ENCODE data around the gene VPS26A.
"Not testable (repeated sequence)": the region's sequence is repeated elsewhere in the genome, so short reads cannot be mapped to it uniquely, and the experiment has no call there.

Gene VPS26A

DNA sequence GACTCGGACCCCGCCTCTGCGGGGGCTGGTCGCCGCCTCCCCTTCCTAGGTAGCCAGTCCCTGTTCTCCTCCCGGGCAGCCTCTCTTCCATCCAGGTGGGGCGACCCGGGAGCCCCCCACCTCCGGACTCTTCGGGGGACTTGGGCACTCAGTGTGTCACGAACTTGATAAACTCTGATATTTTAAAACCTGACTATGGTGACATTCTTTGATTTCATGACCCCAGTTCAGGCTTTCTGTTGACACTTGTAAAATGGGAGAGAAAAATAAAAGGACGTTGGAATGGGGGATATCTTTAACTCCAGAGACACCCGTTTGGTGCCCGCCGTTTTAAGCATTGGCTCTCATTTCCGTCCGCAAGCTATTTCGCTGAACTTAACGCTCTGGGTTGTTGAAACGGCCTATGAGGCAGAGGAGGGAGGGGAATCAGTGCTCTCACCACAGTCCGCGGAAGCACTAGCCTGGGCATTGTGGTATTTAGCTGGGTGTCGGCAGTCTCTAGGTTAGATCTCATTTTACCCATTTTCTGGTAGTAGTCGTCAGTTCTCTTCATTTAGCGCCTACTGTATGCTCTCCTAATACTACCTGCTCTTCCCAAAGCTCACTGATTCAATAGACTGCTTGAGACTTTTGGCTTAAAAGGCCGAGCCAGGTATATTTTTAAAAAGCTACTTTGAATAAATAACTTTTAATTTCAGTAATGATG lies 738 bp downstream of the VPS26A start:
- Histone ChIP-seq H3K4me2 (ENCODE audit: low read length) (peak overlapping the region; percentile 72), H2BK15ac (replicated peaks; ENCODE audit: low read depth) (no peak overlapping the region), H2BK5ac (ENCODE audit: low read length) (no peak overlapping the region), H3K79me1 (ENCODE audit: low read length) (no peaks in the 10 kb centered on the region), H2BK120ac (ENCODE audit: low read depth, low read length) (no peak overlapping the region), H4K8ac (ENCODE audit: low read depth, low read length) (peak overlapping the region; percentile 77), H3K18ac (ENCODE audit: low read length) (peak overlapping the region; percentile 96), H3K4me1 (ENCODE audit: control insufficient read depth, low read depth, low read length) (no peaks in the 10 kb centered on the region), H4K5ac (ENCODE audit: low read length) (no peak overlapping the region), H3K27ac (ENCODE audit: low read depth, low read length) (peak overlapping the region; percentile 95), H3K4me3 (ENCODE audit: low read length) (peak overlapping the region; percentile 88), H3K27me3 (ENCODE audit: insufficient read depth, low read length, poor library complexity) (no peaks in the 10 kb centered on the region), H3K4ac (ENCODE audit: low read depth, low read length) (peak overlapping the region; percentile 39), H3K36me3 (ENCODE audit: control insufficient read depth, insufficient read depth, low read length) (no peaks in the 10 kb centered on the region), H3K56ac (ENCODE audit: low read length) (peak overlapping the region; percentile 92), H3K23ac (ENCODE audit: low read length) (no peak overlapping the region), H3K9ac (ENCODE audit: low read length) (peak overlapping the region; percentile 67), H2AK5ac (ENCODE audit: low read length) (no peak overlapping the region), H3K79me2 (ENCODE audit: control insufficient read depth, insufficient read depth, low read length) (peaks cover 15% of the 10 kb centered on the region)
- no CpG with 5 or more reads among the region's 26 CpGs for whole genome bisulfite sequencing (ENCODE audit: extremely low coverage, insufficient coverage, low lambda C conversion rate)
- peak; percentile 77 for DNase-seq

DNA sequence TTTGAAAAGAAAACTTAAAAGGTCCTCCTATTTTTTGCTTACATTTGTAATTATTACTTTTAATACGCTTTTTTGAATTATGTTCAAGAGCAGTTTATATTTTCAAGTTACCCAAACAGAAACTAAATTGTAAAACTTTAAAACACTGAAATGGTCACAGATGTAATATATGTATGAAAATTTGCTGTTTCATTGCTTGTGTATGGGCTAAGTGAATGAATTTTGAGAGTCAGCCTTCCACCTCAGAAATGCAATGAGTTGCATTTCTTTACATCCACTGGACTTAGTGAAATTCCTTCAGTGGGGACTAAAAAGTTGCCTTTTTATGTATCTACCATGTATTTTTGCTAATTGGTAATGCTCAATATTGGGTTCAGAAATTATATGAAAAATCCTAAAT lies 1.6 kb downstream of the VPS26A start:
- Histone ChIP-seq H3K79me1 (ENCODE audit: low read length) (peaks cover 3% of the 10 kb centered on the region), H3K79me2 (ENCODE audit: control insufficient read depth, insufficient read depth, low read length) (peaks cover 19% of the 10 kb centered on the region), H3K4me1 (ENCODE audit: control insufficient read depth, low read depth, low read length) (no peaks in the 10 kb centered on the region), H3K27me3 (ENCODE audit: insufficient read depth, low read length, poor library complexity) (no peaks in the 10 kb centered on the region), H3K18ac (ENCODE audit: low read length) (no peak overlapping the region), H3K9ac (ENCODE audit: low read length) (no peak overlapping the region), H3K36me3 (ENCODE audit: control insufficient read depth, insufficient read depth, low read length) (no peaks in the 10 kb centered on the region), H3K4me2 (ENCODE audit: low read length) (no peak overlapping the region), H2BK120ac (ENCODE audit: low read depth, low read length) (no peak overlapping the region), H3K23ac (ENCODE audit: low read length) (no peak overlapping the region), H2BK5ac (ENCODE audit: low read length) (no peak overlapping the region), H2BK15ac (replicated peaks; ENCODE audit: low read depth) (no peak overlapping the region), H3K4me3 (ENCODE audit: low read length) (no peak overlapping the region), H4K5ac (ENCODE audit: low read length) (no peak overlapping the region), H2AK5ac (ENCODE audit: low read length) (no peak overlapping the region), H3K4ac (ENCODE audit: low read depth, low read length) (no peak overlapping the region), H4K8ac (ENCODE audit: low read depth, low read length) (no peak overlapping the region), H3K56ac (ENCODE audit: low read length) (no peak overlapping the region), H3K27ac (ENCODE audit: low read depth, low read length) (no peak overlapping the region)
- WGBS (ENCODE audit: extremely low coverage, insufficient coverage, low lambda C conversion rate) = no CpG with 5 or more reads among the region's 1 CpG
- no peak for DNase-seq

DNA sequence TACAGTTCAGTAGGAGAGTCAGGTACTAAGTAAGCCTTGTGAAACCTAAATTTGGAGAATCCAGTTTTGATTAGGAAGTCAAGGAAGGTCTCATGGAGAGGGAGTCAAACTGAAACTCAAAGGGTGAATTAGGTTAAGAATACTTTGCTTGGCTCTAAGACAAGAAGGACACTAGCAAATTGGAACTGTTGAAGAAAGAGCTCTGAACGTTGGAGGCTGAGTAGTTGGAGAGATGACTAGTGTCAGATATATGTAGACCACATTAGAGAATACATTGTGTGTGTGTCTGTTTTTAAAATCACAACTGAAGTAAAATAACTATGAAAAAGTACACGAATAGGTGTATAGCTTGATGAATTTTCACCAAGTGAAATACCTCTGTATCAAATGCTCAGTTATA lies 6.3 kb downstream of the VPS26A start:
- peaks cover 4% of the 10 kb centered on the region for H3K79me1 ChIP-seq (ENCODE audit: low read length)

DNA sequence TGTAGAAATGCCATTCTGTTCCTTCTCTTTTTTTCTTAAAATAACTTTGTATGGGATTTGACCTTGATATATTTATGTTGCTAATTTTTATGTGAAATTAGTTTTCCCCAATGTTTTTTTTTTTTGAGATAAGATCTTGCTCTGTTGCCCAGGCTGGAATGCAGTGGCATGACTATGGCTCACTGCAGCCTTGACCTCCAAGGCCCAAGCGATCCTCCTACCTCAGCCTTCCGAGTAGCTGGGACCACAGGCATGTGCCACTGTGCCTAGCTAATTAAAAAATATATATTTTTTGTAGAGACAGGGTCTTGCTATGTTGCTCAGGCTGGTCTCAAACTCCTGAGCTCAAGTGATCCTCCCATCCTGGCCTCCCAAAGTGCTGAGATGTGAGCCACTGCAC lies 16.0 kb downstream of the VPS26A start:
- Histone ChIP-seq H3K9ac (ENCODE audit: low read length) (no peak overlapping the region), H2BK15ac (replicated peaks; ENCODE audit: low read depth) (no peak overlapping the region), H3K4me3 (ENCODE audit: low read length) (no peak overlapping the region), H3K79me1 (ENCODE audit: low read length) (peaks cover 4% of the 10 kb centered on the region), H3K18ac (ENCODE audit: low read length) (no peak overlapping the region), H3K23ac (ENCODE audit: low read length) (no peak overlapping the region), H3K56ac (ENCODE audit: low read length) (no peak overlapping the region), H2BK5ac (ENCODE audit: low read length) (no peak overlapping the region), H3K4me2 (ENCODE audit: low read length) (no peak overlapping the region), H4K5ac (ENCODE audit: low read length) (no peak overlapping the region), H3K27ac (ENCODE audit: low read depth, low read length) (no peak overlapping the region), H2AK5ac (ENCODE audit: low read length) (no peak overlapping the region), H3K27me3 (ENCODE audit: insufficient read depth, low read length, poor library complexity) (no peaks in the 10 kb centered on the region), H2BK120ac (ENCODE audit: low read depth, low read length) (no peak overlapping the region), H3K4me1 (ENCODE audit: control insufficient read depth, low read depth, low read length) (no peaks in the 10 kb centered on the region), H3K36me3 (ENCODE audit: control insufficient read depth, insufficient read depth, low read length) (peaks cover 2% of the 10 kb centered on the region), H3K4ac (ENCODE audit: low read depth, low read length) (no peak overlapping the region), H3K79me2 (ENCODE audit: control insufficient read depth, insufficient read depth, low read length) (no peaks in the 10 kb centered on the region), H4K8ac (ENCODE audit: low read depth, low read length) (no peak overlapping the region)
- DNase-seq = no peak
- no CpG with 5 or more reads among the region's 2 CpGs for WGBS (ENCODE audit: extremely low coverage, insufficient coverage, low lambda C conversion rate)

More for the DNA sequence above, 6.3 kb downstream of the VPS26A start:
- Histone ChIP-seq H2BK120ac (ENCODE audit: low read depth, low read length) (no peak overlapping the region), H3K23ac (ENCODE audit: low read length) (no peak overlapping the region), H3K4me1 (ENCODE audit: control insufficient read depth, low read depth, low read length) (no peaks in the 10 kb centered on the region), H3K4ac (ENCODE audit: low read depth, low read length) (no peak overlapping the region), H3K27ac (ENCODE audit: low read depth, low read length) (no peak overlapping the region), H3K79me2 (ENCODE audit: control insufficient read depth, insufficient read depth, low read length) (peaks cover 19% of the 10 kb centered on the region), H2AK5ac (ENCODE audit: low read length) (no peak overlapping the region), H3K4me2 (ENCODE audit: low read length) (no peak overlapping the region), H2BK5ac (ENCODE audit: low read length) (no peak overlapping the region), H3K4me3 (ENCODE audit: low read length) (no peak overlapping the region), H3K9ac (ENCODE audit: low read length) (no peak overlapping the region), H3K18ac (ENCODE audit: low read length) (no peak overlapping the region), H3K56ac (ENCODE audit: low read length) (no peak overlapping the region), H2BK15ac (replicated peaks; ENCODE audit: low read depth) (no peak overlapping the region), H3K27me3 (ENCODE audit: insufficient read depth, low read length, poor library complexity) (no peaks in the 10 kb centered on the region), H4K8ac (ENCODE audit: low read depth, low read length) (no peak overlapping the region), H4K5ac (ENCODE audit: low read length) (no peak overlapping the region), H3K36me3 (ENCODE audit: control insufficient read depth, insufficient read depth, low read length) (no peaks in the 10 kb centered on the region)
- no CpG with 5 or more reads among the region's 2 CpGs for WGBS (ENCODE audit: extremely low coverage, insufficient coverage, low lambda C conversion rate)
- no peak for DNase-seq

DNA sequence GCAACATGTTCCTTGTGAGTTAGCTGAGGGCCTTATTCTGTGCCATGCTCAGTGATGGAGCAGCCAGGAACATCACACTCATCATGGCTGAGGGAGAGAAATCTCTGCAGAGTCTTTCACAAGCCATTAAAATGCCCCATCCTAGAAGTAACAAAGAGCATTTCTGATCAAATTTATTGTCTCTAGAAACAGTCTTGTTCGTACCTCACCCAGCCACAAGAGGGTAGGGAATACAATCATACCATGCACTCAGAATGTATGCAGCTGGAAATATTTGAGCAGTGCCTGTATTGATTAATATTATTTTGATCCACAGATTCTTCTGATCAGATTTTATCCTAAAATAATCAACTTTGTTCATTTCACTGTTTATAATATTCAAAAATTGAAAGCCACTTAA lies 17.3 kb downstream of the VPS26A start:
- H3K4ac ChIP-seq (ENCODE audit: low read depth, low read length) = no peak overlapping the region
- WGBS (ENCODE audit: extremely low coverage, insufficient coverage, low lambda C conversion rate) = no CpG with 5 or more reads among the region's 1 CpG
- H3K36me3 ChIP-seq (ENCODE audit: control insufficient read depth, insufficient read depth, low read length) = peaks cover 2% of the 10 kb centered on the region

DNA sequence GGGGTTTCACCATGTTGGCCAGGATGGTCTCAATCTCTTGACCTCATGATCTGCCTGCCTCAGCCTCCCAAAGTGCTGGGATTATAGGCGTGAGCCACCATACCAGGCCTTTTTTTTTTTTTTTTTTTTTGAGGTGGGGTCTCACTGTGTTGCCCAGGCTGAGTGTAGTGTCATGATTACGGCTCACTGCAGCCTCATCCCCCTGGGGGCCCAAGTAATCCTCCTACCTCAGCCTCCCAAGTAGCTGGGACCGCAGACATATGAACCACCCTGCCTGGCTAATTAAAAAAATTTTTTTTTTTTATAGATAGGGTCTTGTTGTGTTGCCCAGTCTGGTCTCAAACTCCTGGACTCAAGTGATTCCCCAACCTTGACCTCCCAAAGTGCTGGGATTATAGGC lies 18.1 kb downstream of the VPS26A start:
- not testable (repeated sequence) for H2BK15ac ChIP-seq (replicated peaks; ENCODE audit: low read depth); H3K56ac ChIP-seq (ENCODE audit: low read length); H2AK5ac ChIP-seq (ENCODE audit: low read length); H2BK5ac ChIP-seq (ENCODE audit: low read length); H3K27me3 ChIP-seq (ENCODE audit: insufficient read depth, low read length, poor library complexity); H3K4me1 ChIP-seq (ENCODE audit: control insufficient read depth, low read depth, low read length); H3K18ac ChIP-seq (ENCODE audit: low read length); H3K79me1 ChIP-seq (ENCODE audit: low read length); H3K23ac ChIP-seq (ENCODE audit: low read length); H3K4me3 ChIP-seq (ENCODE audit: low read length); H4K8ac ChIP-seq (ENCODE audit: low read depth, low read length); H3K27ac ChIP-seq (ENCODE audit: low read depth, low read length); H3K79me2 ChIP-seq (ENCODE audit: control insufficient read depth, insufficient read depth, low read length); H3K36me3 ChIP-seq (ENCODE audit: control insufficient read depth, insufficient read depth, low read length); H3K4me2 ChIP-seq (ENCODE audit: low read length); DNase-seq; H3K4ac ChIP-seq (ENCODE audit: low read depth, low read length); H3K9ac ChIP-seq (ENCODE audit: low read length); H2BK120ac ChIP-seq (ENCODE audit: low read depth, low read length); H4K5ac ChIP-seq (ENCODE audit: low read length)
- WGBS (ENCODE audit: extremely low coverage, insufficient coverage, low lambda C conversion rate) = no CpG with 5 or more reads among the region's 3 CpGs

More for the DNA sequence above, 17.3 kb downstream of the VPS26A start:
- no peak overlapping the region for H2AK5ac ChIP-seq (ENCODE audit: low read length)
- H3K9ac ChIP-seq (ENCODE audit: low read length) = no peak overlapping the region
- H3K4me3 ChIP-seq (ENCODE audit: low read length) = no peak overlapping the region
- H2BK15ac ChIP-seq (replicated peaks; ENCODE audit: low read depth) = no peak overlapping the region
- no peak overlapping the region for H4K5ac ChIP-seq (ENCODE audit: low read length)
- H3K23ac ChIP-seq (ENCODE audit: low read length) = no peak overlapping the region
- H3K4me2 ChIP-seq (ENCODE audit: low read length) = no peak overlapping the region
- peaks cover 4% of the 10 kb centered on the region for H3K79me1 ChIP-seq (ENCODE audit: low read length)
- no peak overlapping the region for H2BK120ac ChIP-seq (ENCODE audit: low read depth, low read length)
- DNase-seq = no peak
- no peak overlapping the region for H3K18ac ChIP-seq (ENCODE audit: low read length)
- no peak overlapping the region for H4K8ac ChIP-seq (ENCODE audit: low read depth, low read length)
- no peak overlapping the region for H3K27ac ChIP-seq (ENCODE audit: low read depth, low read length)
- H3K27me3 ChIP-seq (ENCODE audit: insufficient read depth, low read length, poor library complexity) = no peaks in the 10 kb centered on the region
- H3K4me1 ChIP-seq (ENCODE audit: control insufficient read depth, low read depth, low read length) = no peaks in the 10 kb centered on the region
- no peak overlapping the region for H3K56ac ChIP-seq (ENCODE audit: low read length)
- H2BK5ac ChIP-seq (ENCODE audit: low read length) = no peak overlapping the region
- no peaks in the 10 kb centered on the region for H3K79me2 ChIP-seq (ENCODE audit: control insufficient read depth, insufficient read depth, low read length)
